ENCODE data around the gene MYO9A. TPM values are rescaled to one million over a fixed set of nuclear protein-coding genes. Genes with fewer than 3 reads are reported as not detected.

Gene MYO9A
- total RNA-seq, 6 experiments from 2014 or later = 25.3 to 29.1 (median 27.3) TPM

DNA sequence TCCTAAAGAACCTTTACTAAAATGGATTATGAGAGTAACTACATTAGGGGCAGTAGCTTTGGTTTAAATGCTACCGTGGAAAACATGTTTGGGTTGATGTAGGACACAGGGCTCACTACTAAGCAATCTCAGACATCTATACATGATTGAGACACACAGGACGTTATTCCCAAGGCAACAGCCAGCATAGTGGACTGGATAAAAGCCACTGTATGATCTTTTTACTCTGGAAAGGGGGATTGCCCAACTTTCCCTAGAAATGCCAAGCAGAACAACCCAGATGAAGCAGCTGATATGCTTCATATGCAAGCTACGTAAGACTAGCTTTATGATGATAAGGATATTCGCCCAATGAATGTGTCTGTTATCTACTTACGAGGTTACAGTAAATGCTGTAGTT lies 144.6 kb downstream of the MYO9A start:
- H3K27ac Mint-ChIP-seq = no peak overlapping the region
- no peak for DNase-seq
- no peaks in the 10 kb centered on the region for H3K9me3 Mint-ChIP-seq
- no peaks in the 10 kb centered on the region for H3K27me3 Mint-ChIP-seq (ENCODE audit: insufficient read depth)
- no peak overlapping the region for H3K4me3 Mint-ChIP-seq
- no peaks in the 10 kb centered on the region for H3K4me1 Mint-ChIP-seq (ENCODE audit: low read depth)
- peaks cover 5% of the 10 kb centered on the region; the same call in 1 of the 2 replicates for H3K36me3 Mint-ChIP-seq (ENCODE audit: low read depth)
- TF ChIP-seq, protein P1, sequence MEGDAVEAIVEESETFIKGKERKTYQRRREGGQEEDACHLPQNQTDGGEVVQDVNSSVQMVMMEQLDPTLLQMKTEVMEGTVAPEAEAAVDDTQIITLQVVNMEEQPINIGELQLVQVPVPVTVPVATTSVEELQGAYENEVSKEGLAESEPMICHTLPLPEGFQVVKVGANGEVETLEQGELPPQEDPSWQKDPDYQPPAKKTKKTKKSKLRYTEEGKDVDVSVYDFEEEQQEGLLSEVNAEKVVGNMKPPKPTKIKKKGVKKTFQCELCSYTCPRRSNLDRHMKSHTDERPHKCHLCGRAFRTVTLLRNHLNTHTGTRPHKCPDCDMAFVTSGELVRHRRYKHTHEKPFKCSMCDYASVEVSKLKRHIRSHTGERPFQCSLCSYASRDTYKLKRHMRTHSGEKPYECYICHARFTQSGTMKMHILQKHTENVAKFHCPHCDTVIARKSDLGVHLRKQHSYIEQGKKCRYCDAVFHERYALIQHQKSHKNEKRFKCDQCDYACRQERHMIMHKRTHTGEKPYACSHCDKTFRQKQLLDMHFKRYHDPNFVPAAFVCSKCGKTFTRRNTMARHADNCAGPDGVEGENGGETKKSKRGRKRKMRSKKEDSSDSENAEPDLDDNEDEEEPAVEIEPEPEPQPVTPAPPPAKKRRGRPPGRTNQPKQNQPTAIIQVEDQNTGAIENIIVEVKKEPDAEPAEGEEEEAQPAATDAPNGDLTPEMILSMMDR (IDR thresholded peaks at IDR 0.05) = no peak

DNA sequence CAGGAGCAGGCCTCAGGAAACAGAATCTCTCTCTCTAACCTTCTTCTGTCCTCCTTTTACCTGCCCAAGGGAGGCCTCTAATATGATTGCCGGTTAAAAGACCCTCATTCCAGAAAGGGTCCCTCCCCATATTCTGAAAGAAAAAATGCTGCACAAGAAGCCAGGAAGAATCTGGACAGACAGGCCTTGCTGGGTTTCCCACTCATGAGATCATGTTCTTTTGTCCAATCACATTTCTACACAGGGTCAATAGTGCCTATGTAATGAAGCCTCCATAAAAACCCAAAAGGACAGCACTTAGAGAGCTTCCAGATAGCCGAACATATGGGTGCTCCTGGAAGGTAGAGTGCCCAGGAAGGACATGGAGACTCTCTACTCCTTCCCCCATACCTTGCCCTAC lies 146.0 kb downstream of the MYO9A start:
- Mint-ChIP-seq H3K4me3 (no peak overlapping the region), H3K27ac (no peak overlapping the region), H3K36me3 (ENCODE audit: low read depth) (0 out of 2 replicates have a peak, but pooled peaks cover 6% of the 10 kb centered on the region), H3K27me3 (ENCODE audit: insufficient read depth) (no peaks in the 10 kb centered on the region), H3K4me1 (ENCODE audit: low read depth) (no peaks in the 10 kb centered on the region), H3K9me3 (no peaks in the 10 kb centered on the region)
- TF ChIP-seq, protein P1 (IDR thresholded peaks at IDR 0.05) = no peak
- DNase-seq = no peak

DNA sequence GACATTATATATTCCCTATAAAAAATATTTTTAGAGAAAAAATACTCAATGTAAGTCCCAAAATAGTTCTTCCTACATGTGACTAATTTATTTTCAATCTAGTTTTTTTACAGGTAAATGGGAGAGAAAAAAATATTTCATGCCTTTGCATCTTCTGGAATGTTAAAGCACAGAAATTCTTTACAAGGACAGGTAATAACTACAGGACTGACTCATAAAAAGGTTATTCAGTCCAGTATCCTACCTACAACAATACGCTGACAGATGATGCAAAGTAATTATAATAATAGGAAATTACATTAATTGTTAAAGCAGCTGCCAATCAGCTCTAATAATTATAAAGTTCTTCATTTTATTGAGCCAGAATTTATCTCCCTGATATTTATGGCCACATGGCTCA lies 147.5 kb downstream of the MYO9A start:
- Mint-ChIP-seq H3K9me3 (no peaks in the 10 kb centered on the region), H3K27me3 (ENCODE audit: insufficient read depth) (no peaks in the 10 kb centered on the region; the same call in 1 of the 2 replicates), H3K36me3 (ENCODE audit: low read depth) (0 out of 2 replicates have a peak, but pooled peaks cover 9% of the 10 kb centered on the region), H3K4me3 (no peak overlapping the region), H3K4me1 (ENCODE audit: low read depth) (no peaks in the 10 kb centered on the region), H3K27ac (no peak overlapping the region)
- TF ChIP-seq, protein P1 (IDR thresholded peaks at IDR 0.05) = no peak
- no peak for DNase-seq

DNA sequence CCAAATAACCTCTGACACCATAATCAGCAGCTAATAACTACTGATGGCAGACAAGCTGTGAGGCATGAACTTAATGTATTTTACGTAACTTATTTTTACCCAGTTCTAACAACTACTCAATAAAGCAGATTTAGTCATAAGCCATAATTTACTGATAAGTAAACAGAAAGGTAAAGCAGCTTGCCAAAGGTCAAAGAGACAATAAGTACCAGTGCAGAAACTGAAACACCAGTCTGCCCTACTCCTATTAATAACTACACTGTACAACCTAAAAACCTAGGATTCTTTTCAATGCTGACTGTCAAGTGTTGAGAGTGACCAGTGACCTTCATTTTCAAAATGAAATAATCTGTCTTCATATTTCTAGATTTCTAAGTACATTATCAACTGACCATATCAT lies 155.4 kb downstream of the MYO9A start:
- no peak for DNase-seq

DNA sequence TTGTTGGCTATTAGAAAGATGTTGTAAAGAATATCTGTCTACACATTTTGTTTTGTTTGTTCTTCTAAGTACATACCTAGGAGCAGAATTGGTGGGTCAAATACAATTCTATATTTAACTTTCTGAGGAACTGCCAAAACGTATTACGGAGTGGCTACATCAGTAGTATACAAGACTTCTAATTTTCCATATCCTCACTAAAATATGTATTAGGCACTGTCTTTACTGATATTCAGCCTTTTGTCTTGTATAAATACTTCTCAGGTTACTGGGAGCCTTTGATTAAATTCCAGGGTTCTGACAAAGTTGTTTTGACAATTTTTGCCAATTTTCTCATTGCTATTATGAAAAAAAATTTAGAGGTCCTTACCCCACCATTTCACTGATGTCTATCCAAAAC lies 160.9 kb downstream of the MYO9A start:
- Mint-ChIP-seq H3K9me3 (no peaks in the 10 kb centered on the region), H3K27me3 (ENCODE audit: insufficient read depth) (no peaks in the 10 kb centered on the region), H3K4me1 (ENCODE audit: low read depth) (peaks cover 15% of the 10 kb centered on the region), H3K36me3 (ENCODE audit: low read depth) (peaks cover 4% of the 10 kb centered on the region; the same call in 1 of the 2 replicates), H3K27ac (no peak overlapping the region), H3K4me3 (no peak overlapping the region)
- no peak for DNase-seq
- TF ChIP-seq, protein P1 (IDR thresholded peaks at IDR 0.05) = no peak

More for the DNA sequence above, 155.4 kb downstream of the MYO9A start:
- H3K4me1 Mint-ChIP-seq (ENCODE audit: low read depth) = no peaks in the 10 kb centered on the region
- no peaks in the 10 kb centered on the region for H3K9me3 Mint-ChIP-seq
- no peak overlapping the region for H3K27ac Mint-ChIP-seq
- TF ChIP-seq, protein P1 (IDR thresholded peaks at IDR 0.05) = no peak
- no peaks in the 10 kb centered on the region; the same call in 1 of the 2 replicates for H3K27me3 Mint-ChIP-seq (ENCODE audit: insufficient read depth)
- no peak overlapping the region for H3K4me3 Mint-ChIP-seq
- H3K36me3 Mint-ChIP-seq (ENCODE audit: low read depth) = peaks cover 8% of the 10 kb centered on the region; the same call in 1 of the 2 replicates

DNA sequence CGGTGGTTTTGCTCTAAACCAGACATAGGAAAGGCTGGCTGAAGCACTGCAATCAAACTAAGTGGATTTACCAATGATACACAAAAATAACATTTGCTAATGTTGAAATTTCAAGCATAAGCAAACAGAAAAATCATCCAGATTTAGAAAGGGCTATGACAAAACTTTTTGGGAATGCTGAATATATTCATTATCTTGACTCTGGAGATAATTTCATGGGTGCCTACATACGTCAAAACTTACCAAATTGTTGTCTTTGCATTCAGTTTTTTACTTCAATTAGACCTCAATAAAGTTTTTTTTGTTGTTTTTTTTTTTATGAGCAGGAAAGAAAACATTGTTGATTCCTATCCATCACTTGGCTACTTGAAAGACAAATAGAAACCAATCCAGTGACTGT lies 166.8 kb downstream of the MYO9A start:
- H3K27ac Mint-ChIP-seq = no peak overlapping the region

More for the DNA sequence above, 166.8 kb downstream of the MYO9A start:
- TF ChIP-seq, protein P1 (IDR thresholded peaks at IDR 0.05) = no peak
- H3K9me3 Mint-ChIP-seq = no peaks in the 10 kb centered on the region
- H3K4me3 Mint-ChIP-seq = no peak overlapping the region
- no peaks in the 10 kb centered on the region for H3K27me3 Mint-ChIP-seq (ENCODE audit: insufficient read depth)
- DNase-seq = no peak
- no peaks in the 10 kb centered on the region for H3K36me3 Mint-ChIP-seq (ENCODE audit: low read depth)
- H3K4me1 Mint-ChIP-seq (ENCODE audit: low read depth) = peaks cover 15% of the 10 kb centered on the region

All from HFFc6 (cell line).